ENCODE measurements around the gene GLRX. TPM values are rescaled to one million over a fixed set of nuclear protein-coding genes. Genes with fewer than 3 reads are reported as not detected.
"Not testable (repeated sequence)": the region's sequence is repeated elsewhere in the genome, so short reads cannot be mapped to it uniquely, and the experiment has no call there.

GLRX gene
- total RNA-seq, 2 donors from 2014 or later, result 82.4 to 91.9 TPM

GRCh38 chr5:95816776-95817175, 5.8 kb downstream of the GLRX start:
- ATAC-seq (peak; percentile 78), DNase-seq (no peak)
- intact Hi-C loops (cut with DNase I, micrococcal nuclease), result no loop called here

DNA sequence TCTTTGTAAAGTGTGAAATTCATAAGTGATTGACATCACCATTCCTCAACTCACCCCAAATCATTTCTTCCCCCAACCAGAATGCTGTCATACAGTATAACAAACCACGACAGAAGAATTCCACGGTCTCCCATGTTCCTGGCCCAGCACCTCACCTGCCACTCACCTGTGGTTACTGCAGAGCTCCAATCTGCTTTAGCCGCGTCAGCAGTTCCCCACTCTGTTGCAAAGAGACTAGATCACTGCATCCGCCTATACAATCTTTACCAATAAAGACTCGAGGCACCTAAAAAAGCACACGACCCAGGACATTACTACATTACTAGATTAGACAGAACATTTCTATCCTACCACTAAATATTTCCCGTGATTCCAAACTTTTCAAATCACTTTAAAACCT, 6.2 kb downstream of the GLRX start:
- ATAC-seq, result no peak
- intact Hi-C loops (cut with DNase I, micrococcal nuclease), result no loop called here
- no peak for DNase-seq

- intact Hi-C loops (cut with DNase I, micrococcal nuclease), result no loop called here
- DNase-seq, result no peak
- no peak for ATAC-seq
Observed at GRCh38 chr5:95815155-95815729, 7.3 kb downstream of the GLRX start.

GRCh38 chr5:95813035-95813434, 9.5 kb downstream of the GLRX start:
- peak; percentile 43 for ATAC-seq
- intact Hi-C loops (cut with DNase I, micrococcal nuclease); DNase-seq: not testable (repeated sequence)

DNA sequence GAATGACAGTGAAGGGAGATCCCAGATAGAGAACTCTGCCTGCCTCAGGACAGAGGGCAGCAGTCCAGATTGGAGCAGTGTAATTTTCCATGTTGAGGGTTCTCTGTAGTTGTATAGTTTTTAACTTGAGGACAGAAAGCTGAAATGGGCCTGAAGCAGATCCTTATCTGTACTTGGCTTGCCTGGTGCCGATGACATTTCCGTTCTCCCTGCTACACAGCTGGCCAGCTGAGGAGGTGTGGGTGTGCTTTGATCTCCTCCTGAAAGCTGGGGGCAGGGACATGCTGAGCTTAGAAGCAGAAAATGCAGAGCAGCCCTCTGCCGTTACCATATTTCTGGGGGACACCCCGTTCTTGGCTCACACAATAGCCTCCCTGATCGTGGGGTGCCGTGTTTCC, 10.5 kb downstream of the GLRX start:
- intact Hi-C loops (cut with DNase I, micrococcal nuclease), result no loop called here
- no peak for DNase-seq
- no peak for ATAC-seq

GRCh38 chr5:95811461-95812073, 11.0 kb downstream of the GLRX start:
- DNase-seq; intact Hi-C loops (cut with DNase I, micrococcal nuclease); ATAC-seq: not testable (repeated sequence)

GRCh38 chr5:95811126-95811423, 11.5 kb downstream of the GLRX start:
- ATAC-seq; DNase-seq; intact Hi-C loops (cut with DNase I, micrococcal nuclease): not testable (repeated sequence)

DNA sequence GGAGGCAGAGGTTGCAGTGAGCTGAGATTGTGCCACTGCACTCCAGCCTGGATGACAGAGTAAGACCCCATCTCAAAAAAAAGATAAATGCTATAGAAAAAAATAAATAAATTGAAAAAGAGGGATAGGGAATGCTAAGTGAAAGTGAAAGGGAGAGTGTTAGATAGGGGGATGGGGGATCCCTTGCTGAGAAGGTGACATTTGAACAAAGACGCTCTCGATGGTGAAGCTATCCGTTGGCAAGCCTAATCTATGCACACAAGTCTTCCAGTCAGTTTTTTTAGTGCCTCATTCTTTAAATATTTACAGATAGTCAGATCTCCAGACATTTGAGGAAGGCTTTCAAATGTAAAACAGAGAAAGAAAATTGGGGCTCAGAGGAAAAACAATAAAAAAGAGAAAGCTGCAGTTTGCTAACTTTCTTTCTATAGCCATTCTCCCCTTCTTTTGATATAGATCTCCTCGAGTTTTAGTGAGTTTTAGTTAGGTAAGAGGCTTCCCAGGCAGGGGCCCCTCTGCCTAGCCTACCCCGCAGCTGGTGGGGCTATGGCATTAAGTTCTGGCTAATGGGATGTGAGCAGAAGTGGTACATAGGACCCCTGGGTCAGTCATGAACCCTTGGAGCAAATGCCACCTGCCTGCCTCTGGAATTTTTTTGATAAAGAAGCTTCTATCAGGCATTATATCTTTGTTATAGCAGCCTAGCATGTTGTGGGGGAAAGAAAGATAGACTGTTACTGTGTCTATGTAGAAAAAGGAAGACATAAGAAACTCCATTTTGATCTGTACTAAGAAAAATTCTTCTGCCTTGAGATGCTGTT, 12.0 kb downstream of the GLRX start:
- intact Hi-C loops (cut with DNase I, micrococcal nuclease), result no loop called here
- DNase-seq (no peak), ATAC-seq (peak; percentile 45)

DNA sequence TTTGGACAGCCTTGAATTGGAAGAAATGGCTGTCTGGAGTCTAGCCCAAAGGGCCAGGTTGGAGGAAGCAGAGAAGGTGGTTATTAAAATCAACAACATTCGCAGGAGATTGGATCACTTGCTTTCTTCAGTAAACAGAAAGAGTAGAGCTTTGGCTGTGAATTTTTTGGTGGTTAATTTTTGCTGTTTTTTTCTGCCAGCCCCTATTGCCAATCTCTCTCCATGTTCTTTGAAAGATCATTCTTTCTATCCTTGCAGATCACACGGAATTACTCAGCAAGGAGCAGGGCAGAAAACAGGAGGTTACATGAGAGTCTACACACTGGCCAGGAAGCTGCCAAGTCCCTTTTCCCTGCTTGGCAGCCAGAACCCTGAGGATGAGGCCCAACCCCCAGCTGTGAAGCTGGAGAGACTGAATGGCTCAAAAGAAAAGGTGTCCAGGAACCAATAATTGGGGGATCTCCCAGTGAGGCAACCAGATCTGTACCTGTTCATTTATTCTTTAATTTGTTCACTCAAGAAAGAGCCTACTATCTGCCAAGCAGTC, 13.0 kb downstream of the GLRX start:
- DNase-seq, result peak; percentile 56 to 57
- intact Hi-C loops (cut with DNase I, micrococcal nuclease), result no loop called here
- ATAC-seq, result peak; percentile 49

GRCh38 chr5:95808686-95809413, 13.7 kb downstream of the GLRX start:
- ATAC-seq (peak; percentile 56), DNase-seq (peak; percentile 74 to 86)
- intact Hi-C loops (cut with DNase I, micrococcal nuclease), result no loop called here

DNA sequence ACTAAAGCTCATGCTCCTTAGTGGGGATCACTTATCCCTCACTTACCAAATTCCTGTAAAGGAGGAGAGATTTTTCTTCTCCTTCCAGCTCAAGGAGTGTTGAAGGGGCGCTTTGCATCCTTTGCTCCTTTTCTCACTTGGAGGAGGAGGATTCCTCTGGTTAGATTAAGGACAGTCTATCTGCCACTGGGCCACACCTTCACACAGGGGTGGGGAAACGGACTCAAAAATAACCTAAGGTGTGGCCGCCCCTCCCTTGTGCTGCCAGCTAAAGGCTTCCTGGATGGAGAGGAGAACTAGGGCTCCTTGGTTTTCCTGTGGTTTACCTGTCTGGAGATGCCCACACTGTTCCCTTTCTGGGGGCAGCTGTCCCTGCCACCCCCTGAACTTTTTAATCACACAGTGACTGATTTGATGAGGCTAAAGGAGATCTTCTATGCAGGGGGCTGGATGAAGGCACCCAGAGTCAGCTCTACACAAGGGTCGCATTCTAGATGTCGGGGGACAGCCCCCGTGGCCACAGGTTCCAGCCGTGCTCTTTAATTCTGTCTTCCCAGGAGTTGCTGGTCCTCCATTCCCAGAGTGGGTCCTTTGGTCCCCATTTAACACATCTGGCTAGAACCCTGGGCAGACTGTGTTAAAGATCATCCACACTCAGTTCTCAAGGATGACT, 14.4 kb downstream of the GLRX start:
- ATAC-seq (peak; percentile 80), DNase-seq (peak; percentile 82 to 86)
- intact Hi-C loops (cut with DNase I, micrococcal nuclease), result no loop called here

DNA sequence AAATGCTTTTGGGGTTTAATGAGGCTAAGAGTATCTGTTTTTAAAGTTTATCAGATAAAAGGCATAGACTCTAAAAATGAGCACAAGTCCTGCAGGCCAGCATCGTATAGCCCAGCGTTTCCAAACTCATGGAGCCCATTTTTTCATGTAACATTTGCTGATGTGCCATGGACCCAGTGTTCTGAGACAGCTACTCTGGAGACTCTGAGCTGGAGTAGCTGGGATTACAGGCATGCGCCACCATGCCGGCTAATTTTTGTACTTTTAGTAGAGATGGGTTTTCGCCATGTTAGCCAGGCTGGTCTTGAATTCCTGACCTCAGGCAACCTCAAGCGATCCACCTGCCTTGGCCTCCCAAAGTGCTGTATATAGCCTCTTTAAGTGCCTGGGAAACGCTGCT, 15.8 kb downstream of the GLRX start:
- intact Hi-C loops (cut with DNase I, micrococcal nuclease), result no loop called here
- ATAC-seq (no peak), DNase-seq (no peak)

DNA sequence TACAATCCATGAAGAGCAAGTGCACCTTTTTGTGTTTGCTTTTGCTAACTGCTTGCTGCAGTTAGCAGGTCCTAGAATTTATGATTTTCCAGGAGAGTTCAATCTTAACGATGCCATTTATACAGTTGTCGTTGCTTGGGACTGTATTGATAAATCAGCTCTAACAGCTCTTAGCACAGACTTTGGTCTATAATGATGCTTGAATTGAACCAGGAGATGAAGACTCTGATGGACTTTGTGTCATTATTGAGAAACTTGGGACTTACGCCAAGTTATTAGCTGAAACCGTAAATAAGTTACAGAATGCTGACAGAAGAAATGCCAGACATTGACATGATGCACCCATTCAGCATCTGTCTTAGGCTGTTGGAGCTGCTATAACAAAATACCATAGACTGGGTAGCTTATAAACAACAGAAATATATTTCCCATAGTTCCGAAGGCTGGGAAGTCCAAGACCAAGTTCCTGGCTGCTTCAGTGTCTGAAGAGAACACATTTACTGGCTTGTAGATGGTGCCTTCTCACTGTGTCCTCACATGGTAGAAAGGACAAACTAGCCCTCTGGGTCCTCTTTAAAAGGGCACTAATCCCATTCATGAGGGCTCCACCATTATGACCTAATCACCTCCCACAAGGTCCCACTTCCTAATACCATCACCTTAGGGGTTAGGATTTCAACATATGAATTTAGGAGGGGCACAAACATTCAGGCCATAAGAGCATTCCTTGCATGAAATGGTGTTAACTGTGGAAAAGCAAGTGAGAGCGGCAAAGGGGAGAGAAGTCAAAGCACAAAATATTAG, 17.6 kb downstream of the GLRX start:
- intact Hi-C loops (cut with DNase I, micrococcal nuclease), result no loop called here
- no peak for DNase-seq
- ATAC-seq, result no peak

- no peak for DNase-seq
- intact Hi-C loops (cut with DNase I, micrococcal nuclease), result no loop called here
- peak; percentile 31 for ATAC-seq
Observed at GRCh38 chr5:95803271-95804148, 19.0 kb downstream of the GLRX start.

DNA sequence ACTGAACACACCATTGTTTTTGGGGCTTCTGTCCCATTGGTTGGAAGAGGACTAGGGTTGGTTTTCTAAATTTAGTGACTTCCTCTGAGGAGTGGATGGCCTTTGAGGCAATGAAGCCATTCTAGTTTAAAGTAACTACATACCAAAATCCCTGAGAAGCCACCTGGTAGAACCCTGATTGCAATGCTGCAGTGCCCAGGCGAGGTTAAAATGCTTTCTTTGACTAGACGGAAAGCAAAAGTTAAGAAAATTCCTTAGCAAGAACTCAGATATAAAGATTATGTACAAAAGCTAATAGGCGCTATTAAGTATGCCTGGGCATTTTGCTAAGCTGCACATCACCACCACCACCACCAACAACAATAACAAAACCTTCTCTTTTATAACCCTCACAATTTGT, 20.6 kb downstream of the GLRX start:
- no peak for ATAC-seq
- no peak for DNase-seq
- intact Hi-C loops (cut with DNase I, micrococcal nuclease), result no loop called here

GRCh38 chr5:95801532-95801931, 21.0 kb downstream of the GLRX start:
- intact Hi-C loops (cut with DNase I, micrococcal nuclease), result no loop called here
- DNase-seq, result no peak
- no peak for ATAC-seq

GRCh38 chr5:95800553-95800952, 22.0 kb downstream of the GLRX start:
- DNase-seq (no peak), ATAC-seq (no peak)
- intact Hi-C loops (cut with DNase I, micrococcal nuclease), result no loop called here
